ENCODE measurements around the gene ADAM10. TPM values are rescaled to one million over a fixed set of nuclear protein-coding genes. Genes with fewer than 3 reads are reported as not detected.

The ADAM10 gene
- total RNA-seq, 2 experiments from 2014 or later, result 61.9 to 103 TPM

GRCh38 chr15:58761010-58761388 lies 11.5 kb upstream of the ADAM10 start:
- Histone ChIP-seq H3K9me2 (ENCODE audit: insufficient read depth, low read length) (no peaks in the 10 kb centered on the region), H3K9me3 (ENCODE audit: low read length) (peaks cover 18% of the 10 kb centered on the region), H3K4me1 (ENCODE audit: insufficient read depth, low read length, poor library complexity, severe bottlenecking) (no peaks in the 10 kb centered on the region), H3K36me3 (ENCODE audit: insufficient read depth, low read length) (no peaks in the 10 kb centered on the region), H2AFZ (ENCODE audit: low read length) (no peak overlapping the region), H3K79me2 (ENCODE audit: insufficient read depth, low read depth, low read length) (no peaks in the 10 kb centered on the region), H3K4me2 (ENCODE audit: low read length) (no peak overlapping the region), H3K27ac (ENCODE audit: low read depth, low read length, poor library complexity, severe bottlenecking) (no peak overlapping the region), H3K4me3 (ENCODE audit: low read depth, low read length, poor library complexity, severe bottlenecking) (no peak overlapping the region), H4K20me1 (ENCODE audit: insufficient read depth, low read length) (no peaks in the 10 kb centered on the region)
- intact Hi-C loops (cut with micrococcal nuclease; ENCODE audit: unreplicated experiment), result loop anchor here (2.0 to 5.0 kb wide), 2 partner anchors 534 to 549 kb away; no protein-coding TSS in a partner anchor
- ChIA-PET POLR2A (interaction anchor here (0.6 to 3.6 kb wide), 3 partner anchors 10 to 119 kb away, joined by 4 to 19 read pairs (median 7); partner anchors contain the start of genes ADAM10 and MINDY2), CTCF (ENCODE audit: unreplicated experiment) (no interaction called here)
- TF ChIP-seq EZH2phosphoT487 (IDR thresholded peaks at IDR 0.05; ENCODE audit: borderline replicate concordance, low read depth, low read length) (no peak), CTCF (conservative IDR thresholded peaks at IDR 0.05; ENCODE audit: low read length) (peak; percentile 60)
- BruUV-seq (replicated peaks), result no TSS peak
- peak; percentile 23 for DNase-seq (ENCODE audit: low spot score)

DNA sequence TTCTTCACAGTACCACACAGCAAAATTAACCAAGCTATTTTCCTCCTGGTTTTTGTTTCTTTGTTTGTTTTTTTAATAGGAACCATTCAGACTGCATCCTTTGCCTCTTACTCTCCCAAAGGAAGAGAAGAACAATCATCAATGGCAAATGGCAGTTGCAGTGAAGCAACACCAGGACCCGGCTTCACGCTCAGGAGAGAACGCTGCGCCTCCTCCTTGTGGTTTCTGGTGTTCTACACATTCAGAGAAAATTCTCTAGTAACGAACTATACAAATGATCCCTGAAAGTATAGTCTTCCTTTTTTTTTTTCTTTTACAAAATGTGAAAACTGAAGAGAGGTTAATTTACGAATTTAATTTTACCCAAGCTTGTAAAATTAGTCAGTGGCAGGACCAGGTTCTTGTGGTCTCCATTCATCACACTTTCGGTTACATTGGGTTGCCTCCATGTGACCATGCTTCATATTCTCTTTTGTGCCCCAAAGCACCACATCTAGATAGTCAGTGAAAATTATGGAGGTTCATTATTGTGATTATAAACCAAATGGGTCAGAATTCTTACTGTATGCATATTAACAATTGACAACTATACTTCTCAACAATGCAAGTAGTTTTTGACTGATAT lies 11.0 kb upstream of the ADAM10 start:
- DNase-seq (ENCODE audit: low spot score), result no peak
- H2AFZ ChIP-seq (ENCODE audit: low read length), result no peak overlapping the region
- H3K9me3 ChIP-seq (ENCODE audit: low read length), result peaks cover 13% of the 10 kb centered on the region
- H3K4me1 ChIP-seq (ENCODE audit: insufficient read depth, low read length, poor library complexity, severe bottlenecking), result no peaks in the 10 kb centered on the region
- no peaks in the 10 kb centered on the region for H3K79me2 ChIP-seq (ENCODE audit: insufficient read depth, low read depth, low read length)
- POLR2A ChIA-PET, result interaction anchor here (1.9 to 3.6 kb wide), 2 partner anchors 10 kb away, joined by 7 to 19 read pairs; partner anchors contain the start of genes ADAM10 and MINDY2
- no peak for TF ChIP-seq CTCF (conservative IDR thresholded peaks at IDR 0.05; ENCODE audit: low read length)
- TF ChIP-seq EZH2phosphoT487 (IDR thresholded peaks at IDR 0.05; ENCODE audit: borderline replicate concordance, low read depth, low read length), result no peak
- H4K20me1 ChIP-seq (ENCODE audit: insufficient read depth, low read length), result no peaks in the 10 kb centered on the region
- H3K36me3 ChIP-seq (ENCODE audit: insufficient read depth, low read length), result no peaks in the 10 kb centered on the region
- no peak overlapping the region for H3K4me2 ChIP-seq (ENCODE audit: low read length)
- intact Hi-C loops (cut with micrococcal nuclease; ENCODE audit: unreplicated experiment), result loop anchor here (2.0 to 5.0 kb wide), 2 partner anchors 534 to 548 kb away; no protein-coding TSS in a partner anchor
- H3K9me2 ChIP-seq (ENCODE audit: insufficient read depth, low read length), result no peaks in the 10 kb centered on the region
- CTCF ChIA-PET (ENCODE audit: unreplicated experiment), result no interaction called here
- H3K4me3 ChIP-seq (ENCODE audit: low read depth, low read length, poor library complexity, severe bottlenecking), result no peak overlapping the region
- BruUV-seq (replicated peaks), result no TSS peak
- no peak overlapping the region for H3K27ac ChIP-seq (ENCODE audit: low read depth, low read length, poor library complexity, severe bottlenecking)

- Histone ChIP-seq H3K27ac (ENCODE audit: low read depth, low read length, poor library complexity, severe bottlenecking) (no peak overlapping the region), H3K9me3 (ENCODE audit: low read length) (no peaks in the 10 kb centered on the region), H2AFZ (ENCODE audit: low read length) (no peak overlapping the region), H4K20me1 (ENCODE audit: insufficient read depth, low read length) (no peaks in the 10 kb centered on the region), H3K4me2 (ENCODE audit: low read length) (no peak overlapping the region), H3K79me2 (ENCODE audit: insufficient read depth, low read depth, low read length) (no peaks in the 10 kb centered on the region), H3K4me1 (ENCODE audit: insufficient read depth, low read length, poor library complexity, severe bottlenecking) (no peaks in the 10 kb centered on the region), H3K9me2 (ENCODE audit: insufficient read depth, low read length) (no peaks in the 10 kb centered on the region), H3K4me3 (ENCODE audit: low read depth, low read length, poor library complexity, severe bottlenecking) (no peak overlapping the region), H3K36me3 (ENCODE audit: insufficient read depth, low read length) (no peaks in the 10 kb centered on the region)
- peak; percentile 22 for DNase-seq (ENCODE audit: low spot score)
- no TSS peak for BruUV-seq (replicated peaks)
- TF ChIP-seq EZH2phosphoT487 (IDR thresholded peaks at IDR 0.05; ENCODE audit: borderline replicate concordance, low read depth, low read length) (no peak), CTCF (conservative IDR thresholded peaks at IDR 0.05; ENCODE audit: low read length) (peak; percentile 71)
- intact Hi-C loops (cut with micrococcal nuclease; ENCODE audit: unreplicated experiment), result loop anchor here (5.0 kb wide), 1 partner anchor 486 kb away; no protein-coding TSS in a partner anchor
- CTCF ChIA-PET (ENCODE audit: unreplicated experiment), result interaction anchor here (1.0 kb wide), 1 partner anchor 8 kb away, joined by 3 read pairs; no protein-coding TSS in a partner anchor
- POLR2A ChIA-PET, result interaction anchor here (1.4 to 3.6 kb wide), 2 partner anchors 12 to 13 kb away, joined by 3 to 19 read pairs; partner anchors contain the start of gene MINDY2
Measured at GRCh38 chr15:58758141-58758540, 8.6 kb upstream of the ADAM10 start.
